Panc1 (cell line): ENCODE measurements around the gene ARHGAP44.

ENCODE experiments used
- SIN3A ChIP-seq: IDR thresholded peaks from 2 replicates; pipeline ENCODE4 v1.6.1; 2012; ENCODE audit warnings: low read depth, mild to moderate bottlenecking, low read length, moderate library complexity, borderline replicate concordance; ENCODE audit not compliant: insufficient read depth
- TF ChIP-seq, protein P1 (sequence below): fragments of 450-650 bp; IDR thresholded peaks from 2 replicates; pipeline ENCODE4 v1.5.1; 2017; ENCODE audit warnings: mild to moderate bottlenecking

DNA sequence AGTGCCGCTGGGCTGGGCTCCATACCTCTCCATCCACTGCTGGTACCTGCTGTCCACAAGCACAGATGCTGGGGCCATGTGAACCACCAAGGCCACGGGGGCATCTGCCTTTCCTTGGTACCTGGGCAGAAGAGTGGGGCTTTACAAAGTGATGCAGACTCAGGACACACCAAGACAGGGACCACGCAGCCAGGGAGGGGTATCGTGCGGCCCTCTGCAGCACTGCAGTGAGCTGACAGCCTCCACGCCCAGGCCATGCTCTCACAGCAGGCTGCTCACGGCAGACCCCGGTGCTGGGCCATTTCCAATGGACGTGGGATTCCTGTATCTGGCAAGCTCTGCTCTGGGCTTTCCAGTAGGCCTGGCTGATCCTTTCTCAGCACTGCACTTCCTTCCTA is 214.2 kb downstream of the ARHGAP44 start:
- TF ChIP-seq, protein P1, sequence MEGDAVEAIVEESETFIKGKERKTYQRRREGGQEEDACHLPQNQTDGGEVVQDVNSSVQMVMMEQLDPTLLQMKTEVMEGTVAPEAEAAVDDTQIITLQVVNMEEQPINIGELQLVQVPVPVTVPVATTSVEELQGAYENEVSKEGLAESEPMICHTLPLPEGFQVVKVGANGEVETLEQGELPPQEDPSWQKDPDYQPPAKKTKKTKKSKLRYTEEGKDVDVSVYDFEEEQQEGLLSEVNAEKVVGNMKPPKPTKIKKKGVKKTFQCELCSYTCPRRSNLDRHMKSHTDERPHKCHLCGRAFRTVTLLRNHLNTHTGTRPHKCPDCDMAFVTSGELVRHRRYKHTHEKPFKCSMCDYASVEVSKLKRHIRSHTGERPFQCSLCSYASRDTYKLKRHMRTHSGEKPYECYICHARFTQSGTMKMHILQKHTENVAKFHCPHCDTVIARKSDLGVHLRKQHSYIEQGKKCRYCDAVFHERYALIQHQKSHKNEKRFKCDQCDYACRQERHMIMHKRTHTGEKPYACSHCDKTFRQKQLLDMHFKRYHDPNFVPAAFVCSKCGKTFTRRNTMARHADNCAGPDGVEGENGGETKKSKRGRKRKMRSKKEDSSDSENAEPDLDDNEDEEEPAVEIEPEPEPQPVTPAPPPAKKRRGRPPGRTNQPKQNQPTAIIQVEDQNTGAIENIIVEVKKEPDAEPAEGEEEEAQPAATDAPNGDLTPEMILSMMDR, result peak; percentile 64
- no peak for TF ChIP-seq SIN3A
